WTC11 (cell line): ENCODE results near the gene ATP6V1D. TPM values are rescaled to one million over a fixed set of nuclear protein-coding genes. Genes with fewer than 3 reads are reported as not detected.
"Not testable (repeated sequence)": the region's sequence is repeated elsewhere in the genome, so short reads cannot be mapped to it uniquely, and the experiment has no call there.

Experiments used
- ATAC-seq: fragments of 200-7000 bp; cut with Tn5 transposase; 2 replicates; pipeline ENCODE4 v1.10.0; 2021; ENCODE audit warnings: mild to moderate bottlenecking, moderate library complexity
- CTCF ChIA-PET: fragments of 300-600 bp; sonication (Branson Sonifier 250); formaldehyde crosslinking; loops from one replicate; lab custom pipeline; 2021; ENCODE audit warnings: antibody characterized with exemption; lab: Charles Lee
- POLR2A ChIA-PET: fragments of 350-600 bp; sonication (Branson Sonifier 250); formaldehyde crosslinking; loops from one replicate; lab custom pipeline; 2021; ENCODE audit warnings: antibody characterized with exemption; lab: Charles Lee
- DNase-seq: peaks from one replicate; pipeline ENCODE4 v3.0.0; 2021; ENCODE audit warnings: low spot score
- H3K27ac Mint-ChIP-seq: 2 replicates; pipeline ENCODE4 v1.8.0; 2021; ENCODE audit warnings: mixed read lengths
- H3K27me3 Mint-ChIP-seq: 2 replicates; pipeline ENCODE4 v1.8.0; 2021; ENCODE audit warnings: low read depth, mild to moderate bottlenecking, moderate library complexity, mixed read lengths
- H3K36me3 Mint-ChIP-seq: 2 replicates; pipeline ENCODE4 v1.8.0; 2021; ENCODE audit warnings: mixed read lengths
- H3K4me1 Mint-ChIP-seq: 2 replicates; pipeline ENCODE4 v1.8.0; 2022; ENCODE audit warnings: mixed read lengths
- H3K4me3 Mint-ChIP-seq: 2 replicates; pipeline ENCODE4 v1.8.0; 2021; ENCODE audit warnings: mild to moderate bottlenecking, moderate library complexity, mixed read lengths
- H3K9me3 Mint-ChIP-seq: 2 replicates; pipeline ENCODE4 v1.8.0; 2021; ENCODE audit warnings: mixed read lengths
- ARID4B ChIP-seq: sonication (generic); formaldehyde crosslinking; IDR thresholded peaks from 2 replicates; pipeline ENCODE4 v1.8.0; 2023; ENCODE audit warnings: missing genetic modification reagents, mild to moderate bottlenecking, borderline replicate concordance
- ATF1 ChIP-seq: sonication (generic); formaldehyde crosslinking; IDR thresholded peaks from 2 replicates; pipeline ENCODE4 v1.8.1; 2023; ENCODE audit warnings: mild to moderate bottlenecking, moderate library complexity, missing genetic modification reagents
- E2F5 ChIP-seq: sonication (generic); formaldehyde crosslinking; IDR thresholded peaks from 2 replicates; pipeline ENCODE4 v1.8.1; 2022; ENCODE audit warnings: mild to moderate bottlenecking, moderate library complexity, missing genetic modification reagents
- ELF4 ChIP-seq: sonication (generic); formaldehyde crosslinking; IDR thresholded peaks from 2 replicates; pipeline ENCODE4 v1.8.1; 2022; ENCODE audit warnings: low read depth, mild to moderate bottlenecking, moderate library complexity, missing genetic modification reagents
- ETV6 ChIP-seq: sonication (generic); formaldehyde crosslinking; IDR thresholded peaks from 2 replicates; pipeline ENCODE4 v1.8.1; 2022; ENCODE audit warnings: mild to moderate bottlenecking, missing genetic modification reagents
- FOXJ3 ChIP-seq: sonication (generic); formaldehyde crosslinking; IDR thresholded peaks from 2 replicates; pipeline ENCODE4 v1.9.0; 2021; ENCODE audit warnings: missing genetic modification reagents, mild to moderate bottlenecking, borderline replicate concordance
- HMGA2 ChIP-seq: fragments of 250-450 bp; sonication (Bioruptor Pico); IDR thresholded peaks from 2 replicates; pipeline ENCODE4 v1.4.0; 2021; ENCODE audit warnings: mild to moderate bottlenecking, moderate library complexity
- IRF1 ChIP-seq: sonication (generic); formaldehyde crosslinking; IDR thresholded peaks from 2 replicates; pipeline ENCODE4 v1.8.0; 2023; ENCODE audit warnings: missing genetic modification reagents
- SOX15 ChIP-seq: fragments of 250-450 bp; sonication (Bioruptor Pico); IDR thresholded peaks from 2 replicates; pipeline ENCODE4 v1.9.0; 2021; ENCODE audit warnings: mild to moderate bottlenecking
- ZNF416 ChIP-seq: fragments of 250-450 bp; sonication (Bioruptor Pico); IDR thresholded peaks from 2 replicates; pipeline ENCODE4 v1.9.0; 2021; ENCODE audit warnings: mild to moderate bottlenecking, inconsistent platforms
- ZNF671 ChIP-seq: fragments of 250-450 bp; sonication (Bioruptor Pico); IDR thresholded peaks from 2 replicates; pipeline ENCODE4 v1.8.0; 2021; ENCODE audit warnings: mild to moderate bottlenecking
- total RNA-seq: library from RNA; stranded (reverse); gene quantifications from 3 replicates; pipeline ENCODE4 v1.2.3, GENCODE V29; 2021
- TF ChIP-seq, protein P1 (sequence below): sonication (generic); formaldehyde crosslinking; IDR thresholded peaks from 2 replicates; pipeline ENCODE4 v1.8.1; 2023; ENCODE audit warnings: mild to moderate bottlenecking, missing genetic modification reagents, borderline replicate concordance
- TF ChIP-seq, protein P2 (sequence below): fragments of 250-450 bp; sonication (Bioruptor Pico); IDR thresholded peaks from 2 replicates; pipeline ENCODE4 v1.9.0; 2021; ENCODE audit warnings: mild to moderate bottlenecking
- TF ChIP-seq, protein P3 (sequence below): sonication (generic); formaldehyde crosslinking; IDR thresholded peaks from 2 replicates; pipeline ENCODE4 v1.8.1; 2023; ENCODE audit warnings: mild to moderate bottlenecking, missing genetic modification reagents

The ATP6V1D gene
- total RNA-seq, 1 experiment from 2014 or later: 54.0 TPM

GRCh38 chr14:67359775-67360469, at the start of gene ATP6V1D, which contains the start of gene EIF2S1 (continued):
- TF ChIP-seq, protein P1, sequence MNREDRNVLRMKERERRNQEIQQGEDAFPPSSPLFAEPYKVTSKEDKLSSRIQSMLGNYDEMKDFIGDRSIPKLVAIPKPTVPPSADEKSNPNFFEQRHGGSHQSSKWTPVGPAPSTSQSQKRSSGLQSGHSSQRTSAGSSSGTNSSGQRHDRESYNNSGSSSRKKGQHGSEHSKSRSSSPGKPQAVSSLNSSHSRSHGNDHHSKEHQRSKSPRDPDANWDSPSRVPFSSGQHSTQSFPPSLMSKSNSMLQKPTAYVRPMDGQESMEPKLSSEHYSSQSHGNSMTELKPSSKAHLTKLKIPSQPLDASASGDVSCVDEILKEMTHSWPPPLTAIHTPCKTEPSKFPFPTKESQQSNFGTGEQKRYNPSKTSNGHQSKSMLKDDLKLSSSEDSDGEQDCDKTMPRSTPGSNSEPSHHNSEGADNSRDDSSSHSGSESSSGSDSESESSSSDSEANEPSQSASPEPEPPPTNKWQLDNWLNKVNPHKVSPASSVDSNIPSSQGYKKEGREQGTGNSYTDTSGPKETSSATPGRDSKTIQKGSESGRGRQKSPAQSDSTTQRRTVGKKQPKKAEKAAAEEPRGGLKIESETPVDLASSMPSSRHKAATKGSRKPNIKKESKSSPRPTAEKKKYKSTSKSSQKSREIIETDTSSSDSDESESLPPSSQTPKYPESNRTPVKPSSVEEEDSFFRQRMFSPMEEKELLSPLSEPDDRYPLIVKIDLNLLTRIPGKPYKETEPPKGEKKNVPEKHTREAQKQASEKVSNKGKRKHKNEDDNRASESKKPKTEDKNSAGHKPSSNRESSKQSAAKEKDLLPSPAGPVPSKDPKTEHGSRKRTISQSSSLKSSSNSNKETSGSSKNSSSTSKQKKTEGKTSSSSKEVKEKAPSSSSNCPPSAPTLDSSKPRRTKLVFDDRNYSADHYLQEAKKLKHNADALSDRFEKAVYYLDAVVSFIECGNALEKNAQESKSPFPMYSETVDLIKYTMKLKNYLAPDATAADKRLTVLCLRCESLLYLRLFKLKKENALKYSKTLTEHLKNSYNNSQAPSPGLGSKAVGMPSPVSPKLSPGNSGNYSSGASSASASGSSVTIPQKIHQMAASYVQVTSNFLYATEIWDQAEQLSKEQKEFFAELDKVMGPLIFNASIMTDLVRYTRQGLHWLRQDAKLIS (CRISPR knock-in tag): no peak
- TF ChIP-seq FOXJ3: no peak
- no peak for TF ChIP-seq SOX15 (CRISPR knock-in tag)
- TF ChIP-seq, protein P2, sequence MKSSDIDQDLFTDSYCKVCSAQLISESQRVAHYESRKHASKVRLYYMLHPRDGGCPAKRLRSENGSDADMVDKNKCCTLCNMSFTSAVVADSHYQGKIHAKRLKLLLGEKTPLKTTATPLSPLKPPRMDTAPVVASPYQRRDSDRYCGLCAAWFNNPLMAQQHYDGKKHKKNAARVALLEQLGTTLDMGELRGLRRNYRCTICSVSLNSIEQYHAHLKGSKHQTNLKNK (CRISPR knock-in tag): no peak

GRCh38 chr14:67408122-67408801, 48.7 kb upstream of the ATP6V1D start:
- H3K4me3 Mint-ChIP-seq, H3K9me3 Mint-ChIP-seq, DNase-seq, H3K27ac Mint-ChIP-seq, POLR2A ChIA-PET, H3K36me3 Mint-ChIP-seq, H3K4me1 Mint-ChIP-seq, ATAC-seq: not testable (repeated sequence)
- peak; percentile 98 for TF ChIP-seq HMGA2 (CRISPR knock-in tag)
- CTCF ChIA-PET: interaction anchor here (1.0 to 3.9 kb wide), 3 partner anchors 12 to 48 kb away, joined by 4 to 30 read pairs (median 5); partner anchors contain the start of genes ATP6V1D and EIF2S1
- H3K27me3 Mint-ChIP-seq: peaks cover 33% of the 10 kb centered on the region

DNA sequence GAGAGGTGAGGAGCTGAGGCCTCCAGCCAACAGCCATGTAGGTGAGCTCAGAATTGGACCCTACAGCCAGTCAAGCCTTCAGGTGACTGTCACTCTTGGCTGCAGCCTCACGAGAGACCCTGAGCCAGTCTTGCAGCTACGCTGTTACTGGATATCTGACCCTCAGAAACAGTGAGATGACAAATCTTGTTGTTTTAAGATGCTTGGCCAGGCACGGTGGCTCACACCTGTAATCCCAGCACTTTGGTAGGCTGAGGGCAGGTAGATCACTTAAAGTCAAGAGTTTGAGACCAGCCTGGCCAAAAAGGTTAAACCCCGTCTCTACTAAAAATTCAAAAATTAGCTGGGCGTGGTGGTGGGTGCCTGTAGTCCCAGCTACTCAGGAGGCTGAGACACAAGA, 46.2 kb upstream of the ATP6V1D start:
- DNase-seq (no peak), ATAC-seq (no peak)
- CTCF ChIA-PET: interaction anchor here (0.7 to 2.8 kb wide), 3 partner anchors 14 to 194 kb away, joined by 4 to 7 read pairs (median 4); partner anchors contain the start of genes ATP6V1D and PIGH
- no peak overlapping the region for H3K4me3 Mint-ChIP-seq
- H3K4me1 Mint-ChIP-seq: 0 out of 2 replicates have a peak, but pooled peaks cover 2% of the 10 kb centered on the region
- H3K27ac Mint-ChIP-seq: no peak overlapping the region
- H3K27me3 Mint-ChIP-seq: peaks cover 9% of the 10 kb centered on the region
- POLR2A ChIA-PET: interaction anchor here (0.7 kb wide), 1 partner anchor 47 kb away, joined by 4 read pairs; no protein-coding TSS in a partner anchor
- no peaks in the 10 kb centered on the region for H3K36me3 Mint-ChIP-seq
- H3K9me3 Mint-ChIP-seq: peaks cover 9% of the 10 kb centered on the region
- TF ChIP-seq ETV6 (CRISPR knock-in tag): no peak
- TF ChIP-seq ZNF671 (CRISPR knock-in tag): no peak

DNA sequence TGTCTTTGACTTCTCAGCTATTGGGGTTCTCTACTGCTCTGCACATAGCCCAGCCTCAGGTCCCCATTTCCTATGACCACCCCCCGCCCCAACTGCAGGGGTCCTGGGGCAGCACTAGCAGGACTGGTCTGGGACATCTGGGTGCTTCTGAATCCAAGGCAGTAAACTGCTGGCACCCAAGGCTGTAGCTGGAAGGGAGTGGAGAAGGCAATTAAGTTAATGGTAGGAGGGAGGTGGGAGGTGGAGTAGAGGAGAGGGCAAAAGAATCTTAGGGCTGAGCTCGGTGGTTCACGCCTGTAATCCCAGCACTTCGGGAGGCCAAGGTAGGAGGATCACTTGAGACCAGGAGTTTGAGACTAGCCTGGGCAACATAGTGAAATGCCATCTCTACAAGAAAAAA, 40.8 kb upstream of the ATP6V1D start:
- ATAC-seq (no peak), DNase-seq (no peak)
- H3K27me3 Mint-ChIP-seq: peaks cover 3% of the 10 kb centered on the region; the same call in 1 of the 2 replicates
- H3K36me3 Mint-ChIP-seq: no peaks in the 10 kb centered on the region
- peaks cover 6% of the 10 kb centered on the region for H3K4me1 Mint-ChIP-seq
- H3K4me3 Mint-ChIP-seq: no peak overlapping the region
- H3K9me3 Mint-ChIP-seq: peaks cover 9% of the 10 kb centered on the region
- POLR2A ChIA-PET: no interaction called here
- CTCF ChIA-PET: interaction anchor here (0.8 to 1.1 kb wide), 2 partner anchors 19 to 41 kb away, joined by 4 to 6 read pairs; partner anchors contain the start of gene ATP6V1D
- H3K27ac Mint-ChIP-seq: no peak overlapping the region
- TF ChIP-seq, protein P3, sequence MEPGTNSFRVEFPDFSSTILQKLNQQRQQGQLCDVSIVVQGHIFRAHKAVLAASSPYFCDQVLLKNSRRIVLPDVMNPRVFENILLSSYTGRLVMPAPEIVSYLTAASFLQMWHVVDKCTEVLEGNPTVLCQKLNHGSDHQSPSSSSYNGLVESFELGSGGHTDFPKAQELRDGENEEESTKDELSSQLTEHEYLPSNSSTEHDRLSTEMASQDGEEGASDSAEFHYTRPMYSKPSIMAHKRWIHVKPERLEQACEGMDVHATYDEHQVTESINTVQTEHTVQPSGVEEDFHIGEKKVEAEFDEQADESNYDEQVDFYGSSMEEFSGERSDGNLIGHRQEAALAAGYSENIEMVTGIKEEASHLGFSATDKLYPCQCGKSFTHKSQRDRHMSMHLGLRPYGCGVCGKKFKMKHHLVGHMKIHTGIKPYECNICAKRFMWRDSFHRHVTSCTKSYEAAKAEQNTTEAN (CRISPR knock-in tag): no peak
- TF ChIP-seq ARID4B (CRISPR knock-in tag): no peak
- TF ChIP-seq ELF4 (CRISPR knock-in tag): no peak
- no peak for TF ChIP-seq IRF1
- TF ChIP-seq ZNF416 (CRISPR knock-in tag): no peak
- TF ChIP-seq E2F5 (CRISPR knock-in tag): no peak
- no peak for TF ChIP-seq ATF1 (CRISPR knock-in tag)
